ENCODE results near the gene B9D1. TPM values are rescaled to one million over a fixed set of nuclear protein-coding genes. Genes with fewer than 3 reads are reported as not detected.

B9D1 gene
- total RNA-seq, 1 donor from 2014 or later = 12.4 TPM

GRCh38 chr17:19345067-19345460 lies 17.5 kb downstream of the B9D1 start:
- FAIRE-seq (no peak), DNase-seq (ENCODE audit: low read depth) (no peak)
- Histone ChIP-seq H3K36me3 (ENCODE audit: control insufficient read depth, insufficient read depth, low read length) (no peaks in the 10 kb centered on the region), H3K27me3 (ENCODE audit: control insufficient read depth, insufficient read depth, low read length) (no peaks in the 10 kb centered on the region), H3K4me3 (ENCODE audit: low read depth, low read length) (no peak overlapping the region)
- no peak for TF ChIP-seq CTCF (IDR thresholded peaks at IDR 0.05; ENCODE audit: insufficient read depth, low read length, severe bottlenecking)

- no peak for DNase-seq (ENCODE audit: low read depth)
- H3K4me3 ChIP-seq (ENCODE audit: low read depth, low read length) = no peak overlapping the region
- no peaks in the 10 kb centered on the region for H3K36me3 ChIP-seq (ENCODE audit: control insufficient read depth, insufficient read depth, low read length)
- no peak for TF ChIP-seq CTCF (IDR thresholded peaks at IDR 0.05; ENCODE audit: insufficient read depth, low read length, severe bottlenecking)
- no peaks in the 10 kb centered on the region for H3K27me3 ChIP-seq (ENCODE audit: control insufficient read depth, insufficient read depth, low read length)
- no peak for FAIRE-seq
Measured at GRCh38 chr17:19344311-19345066, 18.0 kb downstream of the B9D1 start.

- DNase-seq (ENCODE audit: low read depth) = no peak
- no peak for FAIRE-seq
Measured at GRCh38 chr17:19343671-19344151, 18.8 kb downstream of the B9D1 start.

GRCh38 chr17:19343256-19343630 lies 19.3 kb downstream of the B9D1 start:
- Histone ChIP-seq H3K27me3 (ENCODE audit: control insufficient read depth, insufficient read depth, low read length) (no peaks in the 10 kb centered on the region), H3K4me3 (ENCODE audit: low read depth, low read length) (no peak overlapping the region), H3K36me3 (ENCODE audit: control insufficient read depth, insufficient read depth, low read length) (no peaks in the 10 kb centered on the region)
- TF ChIP-seq CTCF (IDR thresholded peaks at IDR 0.05; ENCODE audit: insufficient read depth, low read length, severe bottlenecking) = no peak
- DNase-seq (ENCODE audit: low read depth) (no peak), FAIRE-seq (no peak)

More at GRCh38 chr17:19343671-19344151, 18.8 kb downstream of the B9D1 start:
- no peak overlapping the region for H3K4me3 ChIP-seq (ENCODE audit: low read depth, low read length)
- H3K36me3 ChIP-seq (ENCODE audit: control insufficient read depth, insufficient read depth, low read length) = no peaks in the 10 kb centered on the region
- TF ChIP-seq CTCF (IDR thresholded peaks at IDR 0.05; ENCODE audit: insufficient read depth, low read length, severe bottlenecking) = no peak
- no peaks in the 10 kb centered on the region for H3K27me3 ChIP-seq (ENCODE audit: control insufficient read depth, insufficient read depth, low read length)

- TF ChIP-seq CTCF (IDR thresholded peaks at IDR 0.05; ENCODE audit: insufficient read depth, low read length, severe bottlenecking) = no peak
- Histone ChIP-seq H3K36me3 (ENCODE audit: control insufficient read depth, insufficient read depth, low read length) (no peaks in the 10 kb centered on the region), H3K4me3 (ENCODE audit: low read depth, low read length) (no peak overlapping the region), H3K27me3 (ENCODE audit: control insufficient read depth, insufficient read depth, low read length) (no peaks in the 10 kb centered on the region)
- DNase-seq (ENCODE audit: low read depth) (no peak), FAIRE-seq (no peak)
Measured at GRCh38 chr17:19342611-19343255, 19.8 kb downstream of the B9D1 start.

Data from bronchial epithelial cell (primary cell).